PFSK-1 (cell line): Measurements from ENCODE around the gene ELAVL4.

Experiments
- FOXP2 ChIP-seq: optimal IDR thresholded peaks from 2 replicates; pipeline ENCODE3; 2011; ENCODE audit warnings: borderline replicate concordance, control low read depth, inconsistent platforms; ENCODE audit not compliant: insufficient read depth; ENCODE audit errors: extremely low read length, extremely low read depth
- POLR2AphosphoS5 ChIP-seq: IDR thresholded peaks from 2 replicates; pipeline ENCODE4 v1.6.1; 2012; ENCODE audit warnings: low read depth, mild to moderate bottlenecking, control low read depth, low read length, moderate library complexity
- REST ChIP-seq, 2 experiments: IDR thresholded peaks; 2 replicates each; pipeline versions ENCODE4 v1.6.1 to v1.8.0; 2011 to 2012; ENCODE audit warnings: low read depth in 2 of 2, low read length in 2 of 2, control low read depth in 1 of 2, inconsistent platforms in 1 of 2, mild to moderate bottlenecking in 1 of 2, moderate library complexity in 1 of 2; ENCODE audit not compliant: insufficient read depth in 1 of 2
- TAF1 ChIP-seq: IDR thresholded peaks from 2 replicates; pipeline ENCODE4 v1.6.1; 2012; ENCODE audit warnings: low read length, control low read depth, borderline replicate concordance; ENCODE audit not compliant: insufficient read depth

DNA sequence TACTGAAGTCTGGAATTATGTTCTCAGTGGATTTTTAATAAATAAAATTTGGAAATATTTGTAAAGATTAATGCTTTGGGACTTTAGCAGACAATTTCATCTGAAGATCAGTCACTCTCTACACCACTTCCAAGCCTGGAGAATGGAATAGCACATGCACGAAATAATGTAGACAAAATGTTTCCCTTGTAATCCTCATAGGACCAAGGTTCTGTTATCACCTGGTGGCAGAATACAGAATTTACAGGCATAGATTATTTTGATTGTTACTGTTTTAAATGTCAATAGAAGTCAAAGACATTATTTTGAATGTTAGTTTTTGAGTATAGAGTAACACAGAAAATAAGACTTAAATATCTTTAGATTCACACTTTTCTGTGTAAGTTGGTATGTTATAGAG, 9.1 kb upstream of the ELAVL4 start:
- TF ChIP-seq REST (IDR thresholded peaks at IDR 0.05; ENCODE audit: insufficient read depth in 1 of 2, low read depth in 2 of 2, low read length in 2 of 2) (no peak), FOXP2 (no peak), POLR2AphosphoS5 (no peak), TAF1 (no peak)
